ENCODE results near the gene NADK2.
"Not testable (repeated sequence)": the region's sequence is repeated elsewhere in the genome, so short reads cannot be mapped to it uniquely, and the experiment has no call there.

The NADK2 gene

DNA sequence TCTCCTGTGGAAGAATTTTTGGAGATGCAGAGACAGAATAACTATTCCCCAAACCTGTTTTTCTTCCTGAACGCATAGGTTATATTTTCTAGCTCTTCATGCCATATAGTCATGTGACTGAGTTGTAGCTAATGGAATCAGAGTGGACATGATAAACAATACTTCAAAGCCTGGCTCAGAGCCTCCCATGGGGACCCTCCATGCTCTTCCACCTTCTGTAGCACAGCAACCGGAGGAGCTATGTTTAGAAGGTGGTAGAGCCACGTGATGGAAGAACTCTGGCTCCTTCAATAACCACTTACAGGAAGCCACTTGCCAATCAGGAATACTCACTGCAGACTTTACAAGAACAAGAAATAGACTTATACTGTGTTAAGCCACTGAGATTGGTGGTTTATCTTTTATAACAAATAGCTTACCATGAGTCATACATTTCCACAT is 39.2 kb downstream of the NADK2 start:
- DNase-seq, result peak; percentile 36

DNA sequence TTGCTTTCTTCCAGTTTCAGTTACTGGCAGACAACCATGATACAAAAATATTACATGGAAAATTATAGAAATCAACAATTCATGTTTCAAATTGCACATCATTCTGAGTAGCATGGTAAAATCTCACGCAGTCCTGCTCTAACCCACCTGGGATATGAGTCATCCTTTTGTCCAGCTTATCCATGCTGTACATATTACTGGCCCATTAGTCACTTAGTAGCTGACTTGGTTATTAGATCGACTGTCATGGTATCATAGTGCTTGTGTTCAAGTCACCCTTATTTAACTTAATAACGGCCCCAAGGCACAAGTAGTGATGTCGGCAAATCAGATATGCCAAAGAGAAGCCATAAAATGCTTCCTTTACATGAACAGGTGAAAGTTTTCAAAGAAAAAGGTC is 41.2 kb downstream of the NADK2 start:
- peak; percentile 46 for DNase-seq

GRCh38 chr5:36199620-36200019 is 42.1 kb downstream of the NADK2 start:
- DNase-seq, result peak; percentile 46

DNA sequence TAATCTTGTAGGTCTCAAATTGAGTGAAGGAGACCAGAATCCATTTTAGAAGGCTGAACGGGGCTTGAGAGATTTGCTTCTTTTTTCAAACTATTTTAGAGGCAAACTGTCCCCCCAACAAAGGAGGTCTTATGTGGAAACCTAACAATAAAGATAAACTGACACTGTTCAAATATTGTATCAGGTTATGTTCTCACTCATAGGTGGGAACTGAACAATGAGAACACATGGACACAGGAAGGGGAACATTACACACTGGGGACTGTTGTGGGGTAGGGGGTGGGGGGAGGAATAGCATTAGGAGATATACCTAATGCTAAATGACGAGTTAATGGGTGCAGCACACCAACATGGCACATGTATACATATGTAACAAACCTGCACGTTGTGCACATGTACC is 42.9 kb downstream of the NADK2 start:
- DNase-seq, result not testable (repeated sequence)

DNA sequence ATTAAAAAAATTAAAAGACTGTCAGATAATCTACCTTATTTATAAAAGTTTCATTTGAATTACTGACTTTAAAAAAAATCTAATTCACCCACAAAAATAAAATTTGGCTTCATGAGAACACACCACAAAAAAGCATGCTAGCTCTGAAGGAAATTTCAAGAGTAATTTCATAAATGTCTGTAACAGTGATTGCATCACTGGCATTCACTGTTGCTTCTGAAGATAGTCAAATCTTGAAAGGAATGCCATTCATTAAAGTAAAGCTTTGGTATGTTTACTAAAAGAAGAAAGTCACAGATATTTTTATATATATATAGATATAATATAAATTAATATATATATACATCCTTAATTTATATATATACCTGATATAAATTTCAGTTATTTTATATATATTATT is 43.4 kb downstream of the NADK2 start:
- peak; percentile 21 for DNase-seq

- DNase-seq, result no peak
Observed at GRCh38 chr5:36193746-36194145, 48.0 kb downstream of the NADK2 start.

DNA sequence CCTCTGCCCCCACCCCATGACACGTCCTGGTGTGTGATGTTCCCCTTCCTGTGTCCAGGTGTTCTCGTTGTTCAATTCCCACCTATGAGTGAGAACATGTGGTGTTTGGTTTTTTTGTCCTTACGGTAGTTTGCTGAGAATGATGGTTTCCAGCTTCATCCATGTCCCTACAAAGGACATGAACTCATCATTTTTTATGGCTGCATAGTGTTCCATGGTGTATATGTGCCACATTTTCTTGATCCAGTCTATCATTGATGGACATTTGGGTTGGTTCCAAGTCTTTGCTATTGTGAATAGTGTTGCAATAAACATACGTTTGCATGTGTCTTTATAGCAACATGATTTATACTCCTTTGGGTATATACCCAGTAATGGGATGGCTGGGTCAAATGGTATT is 57.3 kb downstream of the NADK2 start:
- DNase-seq, result not testable (repeated sequence)

DNA sequence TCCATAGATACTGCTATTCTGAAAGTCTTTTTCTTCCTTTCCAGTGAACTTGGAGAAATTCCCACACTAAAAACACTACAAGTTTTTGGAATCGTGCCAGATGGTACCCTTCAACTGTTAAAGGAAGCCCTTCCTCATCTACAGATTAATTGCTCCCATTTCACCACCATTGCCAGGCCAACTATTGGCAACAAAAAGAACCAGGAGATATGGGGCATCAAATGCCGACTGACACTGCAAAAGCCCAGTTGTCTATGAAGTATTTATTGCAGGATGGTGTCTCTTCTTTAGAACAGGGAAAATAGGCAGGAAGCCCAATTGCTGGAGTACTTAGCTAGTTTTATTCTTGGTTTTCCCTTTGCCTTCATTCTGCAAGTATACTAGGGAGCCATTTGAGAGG is 60.0 kb downstream of the NADK2 start:
- DNase-seq, result no peak

GRCh38 chr5:36180556-36181350 is 61.0 kb downstream of the NADK2 start:
- DNase-seq, result no peak

GRCh38 chr5:36179950-36180349 is 61.8 kb downstream of the NADK2 start:
- no peak for DNase-seq

- DNase-seq, result no peak
Observed at GRCh38 chr5:36178524-36178890, 63.2 kb downstream of the NADK2 start.

DNA sequence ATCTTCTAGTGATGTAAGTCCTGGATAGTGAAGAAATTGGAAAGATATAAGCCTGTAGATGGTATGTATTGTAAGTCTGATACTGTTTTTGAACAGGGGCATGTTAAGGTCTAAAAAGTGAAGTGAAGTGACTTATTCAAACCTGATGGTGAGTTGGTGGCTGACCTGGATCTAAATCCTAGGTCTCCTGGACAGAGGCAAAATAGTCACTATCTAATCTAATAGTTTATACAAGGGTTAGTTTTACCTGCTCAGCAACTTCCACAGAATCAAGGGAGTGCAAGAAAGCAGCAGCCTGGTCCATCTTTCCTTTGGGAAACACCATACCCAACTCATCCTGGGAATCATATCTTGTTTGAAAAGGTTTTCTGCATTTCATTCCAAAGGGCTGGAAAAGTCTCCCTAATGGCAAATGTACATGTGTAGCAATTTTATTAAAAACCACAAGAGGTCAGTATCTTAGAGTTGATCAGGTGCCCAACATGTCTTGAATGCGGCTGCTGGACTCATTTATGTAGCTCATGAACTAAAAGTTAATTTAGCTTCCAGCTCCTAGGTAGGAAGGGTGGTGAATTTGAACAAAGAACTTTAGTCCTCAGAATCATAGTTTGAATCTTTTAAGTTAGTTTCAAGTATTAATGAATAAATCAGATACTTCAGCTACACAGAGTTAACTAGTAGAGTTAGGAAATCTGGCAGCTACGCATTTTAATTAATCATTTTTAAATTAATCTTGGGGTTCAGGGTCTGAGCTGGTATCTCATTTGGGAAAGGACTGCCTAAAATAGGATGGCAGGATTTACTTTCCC is 63.8 kb downstream of the NADK2 start:
- DNase-seq, result peak; percentile 45

GRCh38 chr5:36177154-36177553 is 64.6 kb downstream of the NADK2 start:
- DNase-seq, result no peak

GRCh38 chr5:36175043-36175442 is 66.7 kb downstream of the NADK2 start:
- DNase-seq, result no peak

- no peak for DNase-seq
Observed at GRCh38 chr5:36174119-36174518, 67.6 kb downstream of the NADK2 start.

- DNase-seq, result no peak
Observed at GRCh38 chr5:36173426-36173825, 68.3 kb downstream of the NADK2 start.

DNA sequence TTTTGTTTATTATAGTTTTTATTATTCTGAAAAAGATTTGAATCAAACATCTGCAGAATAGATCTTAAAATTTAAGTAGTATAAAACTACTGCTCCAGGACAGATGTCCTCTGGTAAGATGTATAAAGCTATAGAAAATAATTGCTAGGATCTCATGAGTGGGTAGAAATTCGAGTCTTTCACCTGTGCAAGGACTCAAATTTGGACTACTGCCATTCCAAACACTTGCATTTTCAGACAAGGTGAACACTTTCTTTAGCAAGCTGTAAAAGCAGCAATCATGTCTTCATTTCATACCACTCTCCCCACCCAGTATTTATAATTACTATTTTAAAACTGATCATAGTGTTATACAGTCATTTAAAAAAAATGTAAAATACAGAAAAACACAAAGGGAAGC is 69.1 kb downstream of the NADK2 start:
- DNase-seq, result no peak

DNA sequence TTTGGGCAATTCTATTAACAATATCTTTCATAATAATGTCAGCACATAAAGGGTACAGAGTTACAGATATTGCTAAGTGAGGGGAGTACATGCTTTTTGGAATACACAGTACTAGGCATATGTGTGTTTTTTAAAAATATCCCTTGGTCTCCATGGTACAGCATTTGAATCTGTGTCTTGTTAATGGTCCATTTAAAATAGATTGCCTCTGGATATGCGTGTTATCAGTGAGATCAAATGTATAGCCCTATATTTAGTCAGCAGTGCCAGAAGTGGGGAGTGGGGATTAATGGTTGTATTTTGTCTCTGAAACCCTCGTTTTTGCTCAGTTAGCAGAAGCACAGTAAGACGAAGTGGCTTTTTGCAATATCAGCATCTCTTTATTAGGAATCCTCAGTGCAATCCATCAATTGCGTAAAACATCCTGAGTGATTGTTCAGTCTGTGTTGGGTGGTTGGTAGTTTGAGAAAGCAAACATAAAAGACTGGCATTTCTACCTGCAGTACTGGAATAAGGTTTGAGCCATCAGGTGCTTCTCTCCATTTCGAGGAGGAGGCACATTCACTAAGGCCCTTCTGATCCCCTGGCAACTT is 70.8 kb downstream of the NADK2 start:
- DNase-seq, result no peak

GRCh38 chr5:36168737-36169136 is 73.0 kb downstream of the NADK2 start:
- no peak for DNase-seq

DNA sequence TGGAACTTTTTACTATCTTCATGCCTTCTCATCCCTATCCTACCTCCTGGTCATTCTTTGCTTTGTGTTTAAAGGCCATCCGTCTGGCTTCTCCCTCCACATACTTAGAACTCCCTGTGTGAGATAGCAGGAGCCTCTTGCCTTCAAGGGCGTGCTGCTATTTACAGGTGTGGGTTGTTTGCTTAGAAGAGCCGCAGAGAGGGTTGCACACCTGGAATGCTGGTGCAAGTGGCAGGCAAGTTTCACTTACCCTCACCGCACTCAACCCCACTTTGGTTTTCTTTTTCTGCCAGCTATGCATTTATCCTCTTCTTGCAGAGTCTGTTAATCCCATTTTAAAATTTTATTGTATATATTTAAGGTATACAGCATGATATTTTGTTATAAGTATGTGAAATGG is 77.3 kb downstream of the NADK2 start:
- no peak for DNase-seq

DNA sequence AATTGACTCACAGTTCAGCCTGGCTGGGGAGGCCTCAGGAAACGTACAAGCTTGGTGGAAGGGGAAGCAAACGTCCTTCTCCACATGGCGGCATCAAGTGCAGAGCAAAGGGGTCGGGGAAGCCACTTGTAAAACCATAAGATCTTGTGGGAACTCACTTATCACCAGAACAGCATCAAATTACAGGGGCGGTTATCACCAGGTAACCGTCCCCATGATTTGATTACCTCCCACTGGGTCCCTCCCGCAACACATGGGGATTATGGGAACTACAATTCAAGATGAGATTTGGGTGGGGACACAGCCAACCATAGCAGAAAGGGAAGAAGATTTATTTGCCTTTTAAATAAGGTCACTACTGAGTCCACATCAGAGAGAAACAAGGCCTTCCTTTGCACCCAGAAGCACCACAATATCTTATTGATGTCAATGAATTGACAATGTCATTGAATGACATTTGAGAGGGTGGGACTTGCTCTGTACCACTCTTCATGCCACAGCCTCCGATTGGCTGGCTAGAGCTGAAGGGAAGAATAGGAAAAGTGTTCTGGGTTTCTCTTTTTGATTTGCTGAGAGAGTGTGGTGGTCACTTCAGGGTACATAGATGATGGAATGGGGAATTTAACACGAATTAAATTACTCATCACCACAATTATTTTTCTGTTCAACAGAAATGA is 78.8 kb downstream of the NADK2 start:
- DNase-seq, result no peak

DNA sequence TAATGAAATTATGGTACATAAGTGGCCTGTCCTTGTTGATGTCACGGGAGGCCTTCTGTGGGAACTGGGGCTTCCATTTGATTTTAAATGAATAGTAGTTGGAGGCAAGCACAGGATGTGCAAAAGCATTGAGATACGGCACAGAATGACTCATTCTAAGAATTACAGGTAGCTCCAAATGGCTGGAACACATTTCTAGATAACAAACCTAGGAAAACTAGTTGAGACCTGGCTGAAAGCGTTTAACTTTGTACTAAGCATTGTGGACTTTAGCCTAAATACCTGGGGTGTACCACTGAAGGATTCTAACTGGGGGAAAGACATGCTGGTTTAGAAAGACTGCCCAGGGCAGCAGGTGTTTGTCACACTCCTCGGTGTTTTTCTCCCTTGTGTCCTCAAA is 80.4 kb downstream of the NADK2 start:
- no peak for DNase-seq

- no peak for DNase-seq
Observed at GRCh38 chr5:36160617-36161016, 81.1 kb downstream of the NADK2 start.

Measured in fibroblast of skin of right biceps (primary cell).